ENCODE results near the gene MALAT1.
A peak's percentile ranks its signal among the peaks of the same experiment; 100 is the strongest.
"Not testable (repeated sequence)": the region's sequence is repeated elsewhere in the genome, so short reads cannot be mapped to it uniquely, and the experiment has no call there.

MALAT1 gene

GRCh38 chr11:65498977-65499712 is at the start of gene MALAT1:
Gene MALAT1, plus strand, starts transcription at chr11:65499045.
- no peak for TF ChIP-seq CTCF (IDR thresholded peaks at IDR 0.05; ENCODE audit: insufficient read depth, low read depth, low read length, missing control alignments)
- H3K4me3 ChIP-seq (ENCODE audit: low read depth, low read length): peak within 1 kb of the TSS; percentile 72
- peak; percentile 99 for DNase-seq (ENCODE audit: low read depth)

GRCh38 chr11:65451301-65451700 is 47.5 kb upstream of the MALAT1 start:
- not testable (repeated sequence) for H3K4me3 ChIP-seq (ENCODE audit: low read depth, low read length); DNase-seq (ENCODE audit: low read depth)

GRCh38 chr11:65452259-65452658 is 46.6 kb upstream of the MALAT1 start:
- H3K4me3 ChIP-seq (ENCODE audit: low read depth, low read length); DNase-seq (ENCODE audit: low read depth): not testable (repeated sequence)

GRCh38 chr11:65452806-65453490 is 45.9 kb upstream of the MALAT1 start:
- TF ChIP-seq CTCF (IDR thresholded peaks at IDR 0.05; ENCODE audit: insufficient read depth, low read depth, low read length, missing control alignments): no peak
- DNase-seq (ENCODE audit: low read depth): no peak
- H3K4me3 ChIP-seq (ENCODE audit: low read depth, low read length): no peak overlapping the region

GRCh38 chr11:65454311-65454695 is 44.5 kb upstream of the MALAT1 start:
- peak overlapping the region; percentile 96 for H3K4me3 ChIP-seq (ENCODE audit: low read depth, low read length)
- TF ChIP-seq CTCF (IDR thresholded peaks at IDR 0.05; ENCODE audit: insufficient read depth, low read depth, low read length, missing control alignments): no peak
- no peak for DNase-seq (ENCODE audit: low read depth)

- DNase-seq (ENCODE audit: low read depth): peak; percentile 96
- TF ChIP-seq CTCF (IDR thresholded peaks at IDR 0.05; ENCODE audit: insufficient read depth, low read depth, low read length, missing control alignments): peak; percentile 17
- H3K4me3 ChIP-seq (ENCODE audit: low read depth, low read length): peak overlapping the region; percentile 96
These were observed 44.0 kb upstream of the MALAT1 start for GRCh38 chr11:65454696-65455456.

- no peak for TF ChIP-seq CTCF (IDR thresholded peaks at IDR 0.05; ENCODE audit: insufficient read depth, low read depth, low read length, missing control alignments)
- DNase-seq (ENCODE audit: low read depth): no peak
- H3K4me3 ChIP-seq (ENCODE audit: low read depth, low read length): peak overlapping the region; percentile 96
These were observed 42.4 kb upstream of the MALAT1 start for GRCh38 chr11:65456418-65456817.
